ENCODE data around the gene TARP.

Gene TARP

GRCh38 chr7:38296059-38296857 lies 22.8 kb upstream of the TARP start:
- H3K27ac Mint-ChIP-seq: no peak overlapping the region
- ChIA-PET POLR2A (no interaction called here), CTCF (no interaction called here)
- no peaks in the 10 kb centered on the region for H3K4me1 Mint-ChIP-seq (ENCODE audit: low read depth)
- H3K9me3 Mint-ChIP-seq: no peaks in the 10 kb centered on the region
- intact Hi-C loops (cut with micrococcal nuclease): no loop called here
- DNase-seq: no peak
- H3K4me3 Mint-ChIP-seq: no peak overlapping the region
- no peaks in the 10 kb centered on the region for H3K36me3 Mint-ChIP-seq
- H3K27me3 Mint-ChIP-seq: no peaks in the 10 kb centered on the region

DNA sequence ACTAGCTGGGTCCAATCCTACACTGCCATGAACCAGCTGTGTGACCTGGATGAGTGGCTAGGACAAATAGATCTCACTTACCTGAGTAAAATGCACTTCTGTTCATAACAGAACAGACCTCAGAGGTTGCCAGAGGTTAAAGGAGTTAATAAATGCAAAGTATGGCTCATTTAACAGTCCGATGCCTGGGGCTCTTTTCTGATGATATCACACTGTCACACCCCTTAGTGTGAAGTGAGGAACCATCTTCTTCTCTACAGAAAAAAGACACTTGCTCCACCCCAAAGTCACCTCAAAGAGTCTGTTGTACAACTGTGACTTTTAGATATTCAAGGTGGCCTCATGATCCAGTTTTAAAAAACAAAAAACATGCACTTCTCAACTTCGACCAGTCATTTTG lies 21.5 kb upstream of the TARP start:
- H3K27ac Mint-ChIP-seq: no peak overlapping the region
- no peak for DNase-seq
- ChIA-PET CTCF (no interaction called here), POLR2A (no interaction called here)
- no peak overlapping the region for H3K4me3 Mint-ChIP-seq
- no peaks in the 10 kb centered on the region for H3K36me3 Mint-ChIP-seq
- no peaks in the 10 kb centered on the region for H3K4me1 Mint-ChIP-seq (ENCODE audit: low read depth)
- intact Hi-C loops (cut with micrococcal nuclease): no loop called here
- no peaks in the 10 kb centered on the region for H3K27me3 Mint-ChIP-seq
- no peaks in the 10 kb centered on the region for H3K9me3 Mint-ChIP-seq

DNA sequence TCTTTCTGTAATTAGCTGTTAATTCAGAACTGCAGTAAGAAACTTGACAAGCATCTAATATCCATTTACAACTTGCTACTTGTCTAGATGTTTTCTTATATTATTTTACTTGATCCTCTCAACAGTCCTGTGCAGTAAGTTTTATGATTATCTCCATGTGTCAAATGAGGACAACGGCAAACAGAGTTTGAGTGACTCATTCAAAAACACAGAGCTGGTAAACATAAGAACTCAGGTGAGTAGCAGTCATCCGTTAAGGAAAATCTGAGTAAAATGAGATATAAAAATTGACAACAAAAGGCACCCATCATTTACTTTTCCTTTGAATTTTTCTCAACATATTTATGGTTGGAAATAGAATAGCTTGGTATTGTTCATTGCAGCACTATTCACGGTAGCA lies 19.0 kb upstream of the TARP start:
- CTCF ChIA-PET: no interaction called here
- H3K27ac Mint-ChIP-seq: no peak overlapping the region
- no peaks in the 10 kb centered on the region for H3K27me3 Mint-ChIP-seq
- no peaks in the 10 kb centered on the region for H3K9me3 Mint-ChIP-seq
- no peaks in the 10 kb centered on the region for H3K36me3 Mint-ChIP-seq
- POLR2A ChIA-PET: no interaction called here
- intact Hi-C loops (cut with micrococcal nuclease): no loop called here
- H3K4me1 Mint-ChIP-seq (ENCODE audit: low read depth): no peaks in the 10 kb centered on the region
- no peak for DNase-seq
- H3K4me3 Mint-ChIP-seq: no peak overlapping the region

DNA sequence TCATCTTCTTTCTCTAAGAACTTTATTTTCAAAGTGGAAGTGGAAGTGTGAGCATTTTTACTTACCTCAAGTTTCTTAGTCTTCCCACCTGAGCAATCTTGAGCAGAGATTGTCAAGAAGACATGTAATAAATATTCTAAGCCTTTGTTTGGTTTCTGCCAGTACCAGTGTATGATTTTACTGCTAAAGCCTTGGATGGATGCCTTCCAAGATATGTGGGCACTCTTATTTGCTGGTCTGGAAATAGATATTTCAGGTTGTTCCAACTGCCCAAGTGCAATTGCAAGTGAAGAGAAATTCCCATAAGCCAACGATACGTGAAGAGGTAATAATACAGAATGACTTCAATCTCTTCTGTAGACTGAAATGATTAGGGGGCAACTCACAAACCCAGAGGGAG lies 18.2 kb upstream of the TARP start:
- Mint-ChIP-seq H3K27ac (no peak overlapping the region), H3K9me3 (no peaks in the 10 kb centered on the region), H3K36me3 (no peaks in the 10 kb centered on the region), H3K4me1 (ENCODE audit: low read depth) (no peaks in the 10 kb centered on the region), H3K4me3 (no peak overlapping the region), H3K27me3 (no peaks in the 10 kb centered on the region)
- CTCF ChIA-PET: no interaction called here
- POLR2A ChIA-PET: no interaction called here
- intact Hi-C loops (cut with micrococcal nuclease): no loop called here
- DNase-seq: no peak

GRCh38 chr7:38291117-38291647 lies 17.7 kb upstream of the TARP start:
- POLR2A ChIA-PET: no interaction called here
- intact Hi-C loops (cut with micrococcal nuclease): no loop called here
- CTCF ChIA-PET: no interaction called here
- Mint-ChIP-seq H3K4me1 (ENCODE audit: low read depth) (no peaks in the 10 kb centered on the region), H3K9me3 (no peaks in the 10 kb centered on the region), H3K4me3 (no peak overlapping the region), H3K27me3 (no peaks in the 10 kb centered on the region), H3K36me3 (no peaks in the 10 kb centered on the region), H3K27ac (no peak overlapping the region)
- DNase-seq: no peak

- no peaks in the 10 kb centered on the region for H3K36me3 Mint-ChIP-seq
- CTCF ChIA-PET: no interaction called here
- no peak overlapping the region for H3K27ac Mint-ChIP-seq
- no peaks in the 10 kb centered on the region for H3K4me1 Mint-ChIP-seq (ENCODE audit: low read depth)
- no peak overlapping the region for H3K4me3 Mint-ChIP-seq
- intact Hi-C loops (cut with micrococcal nuclease): no loop called here
- H3K9me3 Mint-ChIP-seq: no peaks in the 10 kb centered on the region
- POLR2A ChIA-PET: no interaction called here
- DNase-seq: no peak
- no peaks in the 10 kb centered on the region for H3K27me3 Mint-ChIP-seq
These were observed 11.1 kb upstream of the TARP start for GRCh38 chr7:38284553-38284952.

GRCh38 chr7:38283809-38284208 lies 10.4 kb upstream of the TARP start:
- no peak overlapping the region for H3K27ac Mint-ChIP-seq
- no peaks in the 10 kb centered on the region for H3K9me3 Mint-ChIP-seq
- ChIA-PET CTCF (no interaction called here), POLR2A (no interaction called here)
- no peaks in the 10 kb centered on the region for H3K27me3 Mint-ChIP-seq
- H3K4me1 Mint-ChIP-seq (ENCODE audit: low read depth): no peaks in the 10 kb centered on the region
- no peak for DNase-seq
- intact Hi-C loops (cut with micrococcal nuclease): no loop called here
- no peak overlapping the region for H3K4me3 Mint-ChIP-seq
- no peaks in the 10 kb centered on the region for H3K36me3 Mint-ChIP-seq

- DNase-seq: no peak
- intact Hi-C loops (cut with micrococcal nuclease): no loop called here
- Mint-ChIP-seq H3K4me3 (no peak overlapping the region), H3K36me3 (no peaks in the 10 kb centered on the region), H3K9me3 (no peaks in the 10 kb centered on the region), H3K27me3 (no peaks in the 10 kb centered on the region), H3K27ac (no peak overlapping the region), H3K4me1 (ENCODE audit: low read depth) (no peaks in the 10 kb centered on the region)
- ChIA-PET POLR2A (no interaction called here), CTCF (no interaction called here)
These were observed 9.7 kb upstream of the TARP start for GRCh38 chr7:38283107-38283506.

DNA sequence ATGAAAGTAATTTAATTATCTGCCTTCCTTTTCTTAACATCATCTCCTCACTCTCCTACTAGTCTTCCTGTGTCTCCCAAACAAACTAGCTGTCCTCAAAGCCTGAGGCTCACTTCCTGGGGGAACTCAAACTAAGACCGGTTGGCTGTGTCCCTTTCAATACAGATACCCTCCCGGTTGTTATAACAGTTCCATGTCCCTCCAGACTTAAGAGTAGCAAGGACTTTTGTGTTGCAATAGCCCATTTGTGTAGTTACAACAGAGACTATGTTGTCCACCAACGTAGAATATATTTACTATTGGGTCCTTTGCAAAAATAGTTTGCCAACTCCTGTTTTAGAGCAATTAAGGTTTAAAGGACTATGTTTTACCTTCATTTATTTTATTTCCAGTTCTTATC lies 8.6 kb upstream of the TARP start:
- Mint-ChIP-seq H3K27ac (no peak overlapping the region), H3K27me3 (no peaks in the 10 kb centered on the region), H3K4me3 (no peak overlapping the region), H3K36me3 (no peaks in the 10 kb centered on the region), H3K4me1 (ENCODE audit: low read depth) (no peaks in the 10 kb centered on the region), H3K9me3 (no peaks in the 10 kb centered on the region)
- ChIA-PET CTCF (no interaction called here), POLR2A (no interaction called here)
- DNase-seq: no peak
- intact Hi-C loops (cut with micrococcal nuclease): no loop called here

- DNase-seq: no peak
- Mint-ChIP-seq H3K4me3 (no peak overlapping the region), H3K4me1 (ENCODE audit: low read depth) (no peaks in the 10 kb centered on the region), H3K27ac (no peak overlapping the region), H3K9me3 (no peaks in the 10 kb centered on the region), H3K36me3 (no peaks in the 10 kb centered on the region), H3K27me3 (no peaks in the 10 kb centered on the region)
- ChIA-PET CTCF (no interaction called here), POLR2A (no interaction called here)
- intact Hi-C loops (cut with micrococcal nuclease): no loop called here
These were observed 7.8 kb upstream of the TARP start for GRCh38 chr7:38281266-38281665.

- DNase-seq: no peak
- H3K4me1 Mint-ChIP-seq (ENCODE audit: low read depth): no peaks in the 10 kb centered on the region
- H3K27ac Mint-ChIP-seq: no peak overlapping the region
- intact Hi-C loops (cut with micrococcal nuclease): no loop called here
- H3K4me3 Mint-ChIP-seq: no peak overlapping the region
- ChIA-PET POLR2A (no interaction called here), CTCF (no interaction called here)
- H3K9me3 Mint-ChIP-seq: no peaks in the 10 kb centered on the region
- H3K36me3 Mint-ChIP-seq: no peaks in the 10 kb centered on the region
- no peaks in the 10 kb centered on the region for H3K27me3 Mint-ChIP-seq
These were observed 7.3 kb upstream of the TARP start for GRCh38 chr7:38280707-38281106.

DNA sequence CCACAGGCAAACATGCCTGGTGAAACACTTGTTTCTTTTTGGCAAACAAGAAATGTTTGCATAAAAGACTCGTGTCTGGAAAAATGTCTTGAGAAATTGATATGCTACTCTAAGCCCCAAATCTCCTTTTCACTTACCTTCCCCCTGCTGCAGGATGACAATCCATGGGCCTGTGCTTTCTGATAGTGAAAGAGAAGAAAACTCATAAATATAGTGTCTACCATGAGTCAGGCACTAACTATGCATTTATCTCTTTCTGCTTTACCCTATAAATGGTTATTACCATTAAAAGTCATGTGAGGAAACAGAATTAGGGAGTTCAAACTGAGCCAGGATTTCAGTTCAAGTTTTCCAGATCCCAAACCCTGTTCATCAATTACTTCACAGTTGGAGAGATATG lies 6.6 kb upstream of the TARP start:
- no peaks in the 10 kb centered on the region for H3K36me3 Mint-ChIP-seq
- DNase-seq: no peak
- intact Hi-C loops (cut with micrococcal nuclease): no loop called here

GRCh38 chr7:38276096-38276877 lies 2.9 kb upstream of the TARP start:
- Mint-ChIP-seq H3K9me3 (no peaks in the 10 kb centered on the region), H3K27me3 (no peaks in the 10 kb centered on the region), H3K36me3 (no peaks in the 10 kb centered on the region), H3K4me3 (peak overlapping the region; percentile 54), H3K27ac (peak overlapping the region; percentile 8), H3K4me1 (ENCODE audit: low read depth) (no peaks in the 10 kb centered on the region)
- ChIA-PET POLR2A (no interaction called here), CTCF (interaction anchor here (0.7 kb wide), 1 partner anchor 83 kb away, joined by 3 read pairs; no protein-coding TSS in a partner anchor)
- intact Hi-C loops (cut with micrococcal nuclease): no loop called here
- no peak for DNase-seq

More for the DNA sequence above, 6.6 kb upstream of the TARP start:
- H3K27ac Mint-ChIP-seq: no peak overlapping the region
- H3K4me3 Mint-ChIP-seq: no peak overlapping the region
- CTCF ChIA-PET: no interaction called here
- POLR2A ChIA-PET: no interaction called here
- H3K4me1 Mint-ChIP-seq (ENCODE audit: low read depth): no peaks in the 10 kb centered on the region
- H3K9me3 Mint-ChIP-seq: no peaks in the 10 kb centered on the region
- H3K27me3 Mint-ChIP-seq: no peaks in the 10 kb centered on the region

All from activated CD4-positive, alpha-beta memory T cell treated with anti-CD3 and anti-CD28 coated beads for 36 hours (primary cell).